ENCODE results near the gene RRAS2. TPM values are rescaled to one million over a fixed set of nuclear protein-coding genes. Genes with fewer than 3 reads are reported as not detected.

The RRAS2 gene
- total and polyA plus RNA-seq, 10 of the 15 experiments (the other 5 are each of a cell fraction or from before 2014, with no cell fraction given) = 26.9 to 72.4 (median 45.4) TPM

DNA sequence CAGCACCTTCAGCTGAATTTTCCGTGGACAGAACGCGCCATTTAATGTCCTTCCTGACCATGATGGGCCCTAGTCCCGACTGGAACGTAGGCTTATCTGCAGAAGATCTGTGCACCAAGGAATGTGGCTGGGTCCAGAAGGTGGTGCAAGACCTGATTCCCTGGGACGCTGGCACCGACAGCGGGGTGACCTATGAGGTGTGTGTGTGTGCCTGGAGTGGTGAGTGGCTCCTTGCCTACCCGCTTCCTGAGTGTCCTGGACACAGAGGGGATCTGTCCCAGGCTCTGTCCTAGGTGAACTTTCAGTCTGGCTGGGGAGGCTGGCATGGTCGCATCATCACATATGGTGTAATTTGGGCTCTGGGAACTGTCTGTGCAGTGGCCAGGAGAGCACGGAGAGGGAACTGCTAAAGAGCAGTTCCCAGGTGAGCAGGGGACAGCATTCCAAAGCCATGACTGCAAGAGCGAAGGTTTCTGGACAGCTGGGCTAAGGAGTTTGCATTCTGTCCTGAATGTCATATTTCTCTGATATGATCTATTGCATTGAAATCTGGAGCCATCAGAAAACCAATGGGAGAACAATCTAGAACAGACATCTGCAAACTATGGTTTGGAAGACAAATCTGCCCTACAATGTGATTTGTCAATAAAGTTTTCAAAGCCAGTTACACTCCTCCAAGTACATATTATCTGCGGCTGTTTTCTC is 104.3 kb downstream of the RRAS2 start:
- FAIRE-seq = no peak
- in situ Hi-C loops (cut with MboI) (no loop called here), intact Hi-C loops (cut with micrococcal nuclease; ENCODE audit: unreplicated experiment) (no loop called here)
- no peak for ATAC-seq
- no peaks in the 10 kb centered on the region for H3K4me1 ChIP-seq (ENCODE audit: control insufficient read depth, insufficient read depth, low read length)
- ChIA-PET SMC1A (ENCODE audit: uncharacterized antibody, unreplicated experiment) (interaction anchor here (0.9 to 2.1 kb wide), 2 partner anchors 32 to 54 kb away, joined by 3 to 11 read pairs; no protein-coding TSS in a partner anchor), CTCF (interaction anchor here (5.2 kb wide), 1 partner anchor 163 kb away, joined by 45 read pairs; no protein-coding TSS in a partner anchor), POLR2A (interaction anchor here (0.5 kb wide), 1 partner anchor 161 kb away, joined by 3 read pairs; no protein-coding TSS in a partner anchor), RAD21 (ENCODE audit: unreplicated experiment) (no interaction called here)
- H3K27me3 ChIP-seq (replicated peaks in 1 of 2; ENCODE audit: control insufficient read depth in 2 of 2, insufficient read depth in 2 of 2, low read length in 1 of 2) = no peaks in the 10 kb centered on the region
- H3K36me3 ChIP-seq (ENCODE audit: control insufficient read depth in 2 of 2, insufficient read depth in 2 of 2, low read length in 1 of 2) = no peaks in the 10 kb centered on the region
- H3K9ac ChIP-seq (ENCODE audit: control insufficient read depth, insufficient read depth, low read length) = no peak overlapping the region
- no peak for DNase-seq (ENCODE audit: low read depth, low spot score)
- no peak overlapping the region for H3K4me2 ChIP-seq (ENCODE audit: control insufficient read depth, insufficient read depth)
- H3K4me3 ChIP-seq = no peak overlapping the region
- TF ChIP-seq, protein P1, sequence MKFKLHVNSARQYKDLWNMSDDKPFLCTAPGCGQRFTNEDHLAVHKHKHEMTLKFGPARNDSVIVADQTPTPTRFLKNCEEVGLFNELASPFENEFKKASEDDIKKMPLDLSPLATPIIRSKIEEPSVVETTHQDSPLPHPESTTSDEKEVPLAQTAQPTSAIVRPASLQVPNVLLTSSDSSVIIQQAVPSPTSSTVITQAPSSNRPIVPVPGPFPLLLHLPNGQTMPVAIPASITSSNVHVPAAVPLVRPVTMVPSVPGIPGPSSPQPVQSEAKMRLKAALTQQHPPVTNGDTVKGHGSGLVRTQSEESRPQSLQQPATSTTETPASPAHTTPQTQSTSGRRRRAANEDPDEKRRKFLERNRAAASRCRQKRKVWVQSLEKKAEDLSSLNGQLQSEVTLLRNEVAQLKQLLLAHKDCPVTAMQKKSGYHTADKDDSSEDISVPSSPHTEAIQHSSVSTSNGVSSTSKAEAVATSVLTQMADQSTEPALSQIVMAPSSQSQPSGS (IDR thresholded peaks at IDR 0.05; ENCODE audit: low read length) = no peak
- TF ChIP-seq, protein P2, sequence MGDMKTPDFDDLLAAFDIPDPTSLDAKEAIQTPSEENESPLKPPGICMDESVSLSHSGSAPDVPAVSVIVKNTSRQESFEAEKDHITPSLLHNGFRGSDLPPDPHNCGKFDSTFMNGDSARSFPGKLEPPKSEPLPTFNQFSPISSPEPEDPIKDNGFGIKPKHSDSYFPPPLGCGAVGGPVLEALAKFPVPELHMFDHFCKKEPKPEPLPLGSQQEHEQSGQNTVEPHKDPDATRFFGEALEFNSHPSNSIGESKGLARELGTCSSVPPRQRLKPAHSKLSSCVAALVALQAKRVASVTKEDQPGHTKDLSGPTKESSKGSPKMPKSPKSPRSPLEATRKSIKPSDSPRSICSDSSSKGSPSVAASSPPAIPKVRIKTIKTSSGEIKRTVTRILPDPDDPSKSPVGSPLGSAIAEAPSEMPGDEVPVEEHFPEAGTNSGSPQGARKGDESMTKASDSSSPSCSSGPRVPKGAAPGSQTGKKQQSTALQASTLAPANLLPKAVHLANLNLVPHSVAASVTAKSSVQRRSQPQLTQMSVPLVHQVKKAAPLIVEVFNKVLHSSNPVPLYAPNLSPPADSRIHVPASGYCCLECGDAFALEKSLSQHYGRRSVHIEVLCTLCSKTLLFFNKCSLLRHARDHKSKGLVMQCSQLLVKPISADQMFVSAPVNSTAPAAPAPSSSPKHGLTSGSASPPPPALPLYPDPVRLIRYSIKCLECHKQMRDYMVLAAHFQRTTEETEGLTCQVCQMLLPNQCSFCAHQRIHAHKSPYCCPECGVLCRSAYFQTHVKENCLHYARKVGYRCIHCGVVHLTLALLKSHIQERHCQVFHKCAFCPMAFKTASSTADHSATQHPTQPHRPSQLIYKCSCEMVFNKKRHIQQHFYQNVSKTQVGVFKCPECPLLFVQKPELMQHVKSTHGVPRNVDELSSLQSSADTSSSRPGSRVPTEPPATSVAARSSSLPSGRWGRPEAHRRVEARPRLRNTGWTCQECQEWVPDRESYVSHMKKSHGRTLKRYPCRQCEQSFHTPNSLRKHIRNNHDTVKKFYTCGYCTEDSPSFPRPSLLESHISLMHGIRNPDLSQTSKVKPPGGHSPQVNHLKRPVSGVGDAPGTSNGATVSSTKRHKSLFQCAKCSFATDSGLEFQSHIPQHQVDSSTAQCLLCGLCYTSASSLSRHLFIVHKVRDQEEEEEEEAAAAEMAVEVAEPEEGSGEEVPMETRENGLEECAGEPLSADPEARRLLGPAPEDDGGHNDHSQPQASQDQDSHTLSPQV (IDR thresholded peaks at IDR 0.05) = no peak
- TF ChIP-seq SMAD5 (IDR thresholded peaks at IDR 0.05; ENCODE audit: low read depth) (no peak), CBX5 (IDR thresholded peaks at IDR 0.05; ENCODE audit: low read depth) (no peak), GATAD2B (conservative IDR thresholded peaks at IDR 0.05; ENCODE audit: low read depth) (no peak), FOXM1 (IDR thresholded peaks at IDR 0.05; ENCODE audit: low read depth, low read length) (no peak), SREBF1 (IDR thresholded peaks at IDR 0.05; ENCODE audit: low read length) (no peak), MEF2A (IDR thresholded peaks at IDR 0.05; ENCODE audit: insufficient read depth, low read depth, low read length) (no peak), NR2C1 (IDR thresholded peaks at IDR 0.05) (no peak), KLF5 (IDR thresholded peaks at IDR 0.05; ENCODE audit: partially characterized antibody) (no peak)
- TF ChIP-seq, protein P3, sequence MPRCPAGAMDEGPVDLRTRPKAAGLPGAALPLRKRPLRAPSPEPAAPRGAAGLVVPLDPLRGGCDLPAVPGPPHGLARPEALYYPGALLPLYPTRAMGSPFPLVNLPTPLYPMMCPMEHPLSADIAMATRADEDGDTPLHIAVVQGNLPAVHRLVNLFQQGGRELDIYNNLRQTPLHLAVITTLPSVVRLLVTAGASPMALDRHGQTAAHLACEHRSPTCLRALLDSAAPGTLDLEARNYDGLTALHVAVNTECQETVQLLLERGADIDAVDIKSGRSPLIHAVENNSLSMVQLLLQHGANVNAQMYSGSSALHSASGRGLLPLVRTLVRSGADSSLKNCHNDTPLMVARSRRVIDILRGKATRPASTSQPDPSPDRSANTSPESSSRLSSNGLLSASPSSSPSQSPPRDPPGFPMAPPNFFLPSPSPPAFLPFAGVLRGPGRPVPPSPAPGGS (IDR thresholded peaks at IDR 0.05; ENCODE audit: borderline replicate concordance, insufficient read depth, low read depth, low read length, poor library complexity, severe bottlenecking) = no peak
- TF ChIP-seq, protein P4, sequence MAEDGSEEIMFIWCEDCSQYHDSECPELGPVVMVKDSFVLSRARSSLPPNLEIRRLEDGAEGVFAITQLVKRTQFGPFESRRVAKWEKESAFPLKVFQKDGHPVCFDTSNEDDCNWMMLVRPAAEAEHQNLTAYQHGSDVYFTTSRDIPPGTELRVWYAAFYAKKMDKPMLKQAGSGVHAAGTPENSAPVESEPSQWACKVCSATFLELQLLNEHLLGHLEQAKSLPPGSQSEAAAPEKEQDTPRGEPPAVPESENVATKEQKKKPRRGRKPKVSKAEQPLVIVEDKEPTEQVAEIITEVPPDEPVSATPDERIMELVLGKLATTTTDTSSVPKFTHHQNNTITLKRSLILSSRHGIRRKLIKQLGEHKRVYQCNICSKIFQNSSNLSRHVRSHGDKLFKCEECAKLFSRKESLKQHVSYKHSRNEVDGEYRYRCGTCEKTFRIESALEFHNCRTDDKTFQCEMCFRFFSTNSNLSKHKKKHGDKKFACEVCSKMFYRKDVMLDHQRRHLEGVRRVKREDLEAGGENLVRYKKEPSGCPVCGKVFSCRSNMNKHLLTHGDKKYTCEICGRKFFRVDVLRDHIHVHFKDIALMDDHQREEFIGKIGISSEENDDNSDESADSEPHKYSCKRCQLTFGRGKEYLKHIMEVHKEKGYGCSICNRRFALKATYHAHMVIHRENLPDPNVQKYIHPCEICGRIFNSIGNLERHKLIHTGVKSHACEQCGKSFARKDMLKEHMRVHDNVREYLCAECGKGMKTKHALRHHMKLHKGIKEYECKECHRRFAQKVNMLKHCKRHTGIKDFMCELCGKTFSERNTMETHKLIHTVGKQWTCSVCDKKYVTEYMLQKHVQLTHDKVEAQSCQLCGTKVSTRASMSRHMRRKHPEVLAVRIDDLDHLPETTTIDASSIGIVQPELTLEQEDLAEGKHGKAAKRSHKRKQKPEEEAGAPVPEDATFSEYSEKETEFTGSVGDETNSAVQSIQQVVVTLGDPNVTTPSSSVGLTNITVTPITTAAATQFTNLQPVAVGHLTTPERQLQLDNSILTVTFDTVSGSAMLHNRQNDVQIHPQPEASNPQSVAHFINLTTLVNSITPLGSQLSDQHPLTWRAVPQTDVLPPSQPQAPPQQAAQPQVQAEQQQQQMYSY (CRISPR knock-in tag; IDR thresholded peaks at IDR 0.05) = no peak
- WGBS (ENCODE audit: insufficient coverage, insufficient replicate concordance, low lambda C conversion rate, missing lambda C conversion rate) = 68% methylated on average over 13 of the region's 13 CpGs
- no peaks in the 10 kb centered on the region for H4K20me1 ChIP-seq (ENCODE audit: control insufficient read depth, insufficient read depth)
- no peak overlapping the region for H3K27ac ChIP-seq (ENCODE audit: control insufficient read depth, insufficient read depth)
- BruUV-seq (replicated peaks) = no TSS peak
- H3K79me2 ChIP-seq (ENCODE audit: control insufficient read depth, insufficient read depth, low read length) = no peaks in the 10 kb centered on the region
- no peak overlapping the region for H2AFZ ChIP-seq (ENCODE audit: control insufficient read depth, low read depth, low read length)
- H3K9me3 ChIP-seq (replicated peaks; ENCODE audit: control insufficient read depth, insufficient read depth, low read length) = no peaks in the 10 kb centered on the region
